Measurements from ENCODE around the gene TTC19. TPM values are rescaled to one million over a fixed set of nuclear protein-coding genes. Genes with fewer than 3 reads are reported as not detected.

Gene TTC19
- total and polyA plus RNA-seq, 2 of the 8 experiments (the other 6 are each of a cell fraction or from before 2014, with no cell fraction given): 11.8 to 55.0 TPM

DNA sequence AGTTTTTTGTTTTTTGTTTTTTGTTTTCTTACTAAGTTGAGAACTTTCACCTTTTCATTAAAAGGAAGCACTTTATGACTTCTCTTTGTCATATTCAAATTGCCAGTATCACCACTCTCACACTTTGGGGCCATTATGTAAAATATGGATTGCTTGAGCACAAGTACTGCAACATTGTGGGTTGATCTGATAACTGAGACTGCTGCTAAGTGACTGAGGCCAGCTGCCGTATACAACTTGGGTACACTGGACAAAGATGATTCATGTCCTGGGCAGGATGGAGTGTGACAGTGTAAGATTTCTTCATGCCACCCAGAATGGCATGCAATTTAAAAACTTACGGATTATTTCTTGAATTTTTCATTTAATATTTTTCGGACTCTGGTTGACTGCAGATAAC, 7.8 kb downstream of the TTC19 start:
- H3K23ac ChIP-seq (ENCODE audit: insufficient read length): no peak overlapping the region
- no peak overlapping the region for H2BK5ac ChIP-seq (ENCODE audit: low read depth, low read length)
- no peak overlapping the region for H3K4me2 ChIP-seq (ENCODE audit: insufficient read depth in 1 of 2, low read depth in 2 of 2, low read length in 2 of 2)
- H3K56ac ChIP-seq (replicated peaks; ENCODE audit: insufficient read length, low read depth, low read length): no peak overlapping the region
- H4K8ac ChIP-seq (ENCODE audit: extremely low read depth, insufficient read depth, low read length): no peak overlapping the region
- no peak overlapping the region for H3K4me3 ChIP-seq (ENCODE audit: extremely low read depth in 1 of 4, insufficient read depth in 2 of 4, low read depth in 3 of 4, low read length in 4 of 4)
- H3K4me1 ChIP-seq (replicated peaks in 1 of 4; ENCODE audit: control insufficient read depth in 3 of 4, insufficient read depth in 4 of 4, low read length in 3 of 4): no peaks in the 10 kb centered on the region; a peak in 1 of 7 replicates
- H2BK120ac ChIP-seq (replicated peaks; ENCODE audit: low read depth, low read length): no peak overlapping the region
- peaks cover 0 to 6% of the 10 kb centered on the region in 2 experiments; a peak in 3 of 4 replicates for H3K79me2 ChIP-seq (ENCODE audit: control insufficient read depth in 1 of 2, insufficient read depth in 2 of 2, low read length in 2 of 2)
- no peak overlapping the region for H4K5ac ChIP-seq (ENCODE audit: insufficient read length, low read depth, low read length)
- H3K36me3 ChIP-seq (ENCODE audit: control insufficient read depth in 2 of 4, insufficient read depth in 4 of 4, low read length in 3 of 4): peaks cover 41 to 74% (median 64%) of the 10 kb centered on the region in 4 experiments
- no peaks in the 10 kb centered on the region; a peak in 1 of 4 replicates for H3K9me3 ChIP-seq (ENCODE audit: insufficient read depth in 2 of 2, low read depth in 1 of 2, low read length in 1 of 2)
- no peak overlapping the region for H2BK12ac ChIP-seq (ENCODE audit: low read depth, low read length)
- WGBS, 2 experiments (ENCODE audit: extremely low coverage in 1 of 2, insufficient coverage in 1 of 2, insufficient read length in 1 of 2, insufficient replicate concordance in 2 of 2, low coverage in 1 of 2, low lambda C conversion rate in 2 of 2, missing lambda C conversion rate in 1 of 2): 91% methylated on average over 3 of the region's 3 CpGs; no CpG with 5 or more reads in 1 of the 2 experiments
- H2AK5ac ChIP-seq (ENCODE audit: low read depth, low read length): no peak overlapping the region
- H3K9ac ChIP-seq (replicated peaks in 1 of 4; ENCODE audit: extremely low read depth in 1 of 4, low read depth in 3 of 4, low read length in 3 of 4): no peak overlapping the region
- H3K79me1 ChIP-seq (ENCODE audit: low read depth, low read length): no peaks in the 10 kb centered on the region
- CTCF ChIA-PET (ENCODE audit: partially characterized antibody): no interaction called here
- H3K27ac ChIP-seq (ENCODE audit: low read depth, low read length): no peak overlapping the region
- no peak overlapping the region for H3K14ac ChIP-seq (ENCODE audit: insufficient read length)
- H3K18ac ChIP-seq (ENCODE audit: extremely low read depth, low read length): no peak overlapping the region
- DNase-seq (ENCODE audit: low read depth in 1 of 2, low spot score in 2 of 2) (no peak), FAIRE-seq (no peak)
- POLR2A ChIA-PET (ENCODE audit: partially characterized antibody): no interaction called here
- H4K91ac ChIP-seq (replicated peaks; ENCODE audit: insufficient read length, low read length): no peak overlapping the region
- H2BK15ac ChIP-seq (ENCODE audit: low read length): no peak overlapping the region
- TF ChIP-seq JUND (IDR thresholded peaks at IDR 0.05; ENCODE audit: low read length) (no peak), EP300 (IDR thresholded peaks at IDR 0.05; ENCODE audit: borderline replicate concordance in 1 of 2, low read depth in 2 of 2, low read length in 2 of 2) (no peak)
- TF ChIP-seq, protein P1, sequence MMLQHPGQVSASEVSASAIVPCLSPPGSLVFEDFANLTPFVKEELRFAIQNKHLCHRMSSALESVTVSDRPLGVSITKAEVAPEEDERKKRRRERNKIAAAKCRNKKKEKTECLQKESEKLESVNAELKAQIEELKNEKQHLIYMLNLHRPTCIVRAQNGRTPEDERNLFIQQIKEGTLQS (IDR thresholded peaks at IDR 0.05; ENCODE audit: insufficient read depth, low read depth, low read length): no peak
- no peaks in the 10 kb centered on the region for H3K27me3 ChIP-seq (replicated peaks in 1 of 4; ENCODE audit: control insufficient read depth in 3 of 4, extremely low read depth in 1 of 4, insufficient read depth in 3 of 4, low read length in 3 of 4)
- no peak overlapping the region for H3K4ac ChIP-seq (replicated peaks; ENCODE audit: insufficient read length, low read depth, low read length)
- H4K20me1 ChIP-seq (replicated peaks in 1 of 2; ENCODE audit: control insufficient read depth in 1 of 2, insufficient read depth in 2 of 2, low read length in 2 of 2): peaks cover 0 to 2% of the 10 kb centered on the region in 2 experiments
- H2AFZ ChIP-seq (ENCODE audit: low read length): no peak overlapping the region
- H2BK20ac ChIP-seq (ENCODE audit: low read length): no peak overlapping the region
- H3K23me2 ChIP-seq (ENCODE audit: low read depth, low read length): no peaks in the 10 kb centered on the region

Data from H1 (cell line).